ENCODE data around the gene MROH9.
A peak's percentile ranks its signal among the peaks of the same experiment; 100 is the strongest.
"Not testable (repeated sequence)": the region's sequence is repeated elsewhere in the genome, so short reads cannot be mapped to it uniquely, and the experiment has no call there.

Gene MROH9, protein sequence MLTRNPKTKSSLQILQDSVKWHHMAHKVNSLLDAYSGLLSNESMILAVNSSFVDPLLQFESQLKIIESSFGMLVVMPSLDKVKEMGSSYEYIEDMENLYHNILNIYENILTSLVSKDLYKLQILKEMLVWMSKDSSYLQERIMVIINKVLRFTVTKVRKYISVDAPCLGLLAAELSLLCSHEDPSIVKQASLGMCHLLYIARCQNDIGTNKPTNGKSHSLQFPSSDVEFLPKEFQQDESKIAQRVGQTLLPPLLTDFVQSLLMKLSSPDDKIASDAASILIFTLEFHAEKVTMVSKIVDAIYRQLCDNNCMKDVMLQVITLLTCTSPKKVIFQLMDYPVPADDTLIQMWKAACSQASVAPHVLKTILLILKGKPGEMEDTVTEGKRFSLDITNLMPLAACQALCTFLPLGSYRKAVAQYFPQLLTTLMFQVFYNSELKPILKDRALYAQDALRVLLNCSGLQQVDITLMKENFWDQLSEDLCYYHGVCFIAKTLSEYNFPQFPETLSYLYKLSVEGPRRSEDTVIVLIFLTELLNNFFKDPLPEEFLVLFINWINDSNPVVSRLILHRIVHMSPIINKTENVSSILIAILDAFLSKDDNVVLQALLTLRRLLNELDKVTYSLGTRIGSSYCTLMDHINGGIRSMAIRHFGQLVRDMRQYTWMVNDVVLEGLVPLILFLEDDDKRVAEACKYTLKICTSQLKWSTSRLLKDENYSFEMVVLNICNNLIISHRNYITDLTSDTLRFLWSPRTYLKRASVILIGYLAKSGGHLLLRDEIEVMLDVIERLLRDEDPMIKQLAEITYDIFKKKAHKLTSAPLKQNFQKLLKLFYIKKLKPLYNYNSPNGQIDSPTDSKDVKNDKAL

DNA sequence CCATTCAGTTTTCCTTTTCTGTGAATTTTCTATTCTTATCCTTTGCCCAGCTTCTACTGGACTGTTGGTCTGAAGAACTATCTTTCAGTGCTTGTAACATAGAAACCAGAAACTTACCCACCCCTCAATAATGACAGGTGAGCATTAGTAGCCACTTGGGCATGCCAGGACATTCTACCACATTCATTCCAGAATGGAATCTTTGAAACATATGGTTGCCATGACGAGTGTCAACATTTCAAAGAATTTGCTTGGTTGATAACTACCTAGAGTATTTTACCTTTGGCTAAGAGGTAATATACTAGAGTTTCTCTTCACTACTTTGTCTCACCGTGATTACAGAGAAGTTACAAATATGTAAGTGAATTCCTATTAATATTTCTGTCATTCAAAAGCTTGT, at the start of gene MROH9:
Gene MROH9 (plus strand): TSS at position 304 of the 400 bp plus-strand sequence. CDS start 10,023 bp downstream, outside the sequence.
- no peak for DNase-seq (ENCODE audit: low spot score)

DNA sequence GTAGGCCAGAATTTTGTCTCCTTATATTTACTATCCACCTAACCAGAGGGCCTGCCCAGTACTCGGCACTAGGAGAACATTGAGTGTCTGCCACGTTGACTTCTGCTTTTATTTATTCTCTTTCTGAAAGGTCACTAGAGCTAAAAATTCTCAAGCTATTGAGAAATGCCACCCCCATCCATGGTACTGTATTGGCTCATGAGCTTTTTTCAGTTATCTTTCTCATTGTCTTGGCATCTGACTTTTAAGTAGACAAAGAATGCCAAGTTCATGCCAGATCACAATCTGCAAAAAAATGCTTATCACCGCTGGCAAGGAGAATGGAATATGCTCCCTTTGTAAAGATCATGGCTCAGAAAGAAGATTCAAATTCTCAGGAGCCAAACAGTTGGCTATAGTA, 49.8 kb upstream of the MROH9 start:
- DNase-seq (ENCODE audit: low spot score) = no peak

DNA sequence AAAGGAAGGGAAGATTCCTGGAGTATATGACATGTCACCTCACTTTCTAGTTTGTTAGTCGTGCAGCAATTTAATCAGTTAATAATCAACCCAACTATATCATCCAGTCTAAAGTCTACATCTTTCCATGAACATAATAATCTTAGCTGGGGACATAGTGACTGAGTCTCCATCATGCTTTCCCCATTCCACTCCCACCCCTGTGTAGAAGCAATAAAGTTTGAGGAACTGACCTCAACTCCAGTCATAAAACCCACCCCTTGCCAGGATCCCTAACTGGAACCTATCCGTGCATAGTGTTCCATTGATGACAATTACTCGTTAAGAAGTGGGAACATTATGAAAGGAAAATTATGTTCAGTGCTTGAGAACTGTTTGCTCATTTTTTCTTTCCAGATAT, 48.9 kb upstream of the MROH9 start:
- no peak for DNase-seq (ENCODE audit: low spot score)

GRCh38 chr1:170887726-170888125, 47.6 kb upstream of the MROH9 start:
- DNase-seq (ENCODE audit: low spot score) = no peak

DNA sequence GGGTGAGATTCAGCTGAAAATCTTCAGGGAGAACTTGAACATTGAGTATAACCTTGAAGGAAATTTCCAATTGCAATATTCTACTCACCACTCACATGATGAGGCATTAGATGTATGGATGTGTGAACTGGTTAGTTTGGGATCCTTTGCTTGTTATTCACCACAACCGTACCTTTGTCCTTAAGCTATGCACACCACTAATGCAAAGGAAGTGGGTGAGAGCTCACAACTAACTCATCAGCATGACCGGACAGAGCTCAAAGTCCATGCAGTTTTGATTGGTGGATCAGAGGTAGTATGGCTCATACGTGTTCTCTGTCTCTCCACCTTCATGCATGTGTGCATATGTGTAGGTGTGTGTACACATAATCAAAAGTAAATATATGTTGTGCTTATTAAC, 43.5 kb upstream of the MROH9 start:
- DNase-seq (ENCODE audit: low spot score) = no peak

DNA sequence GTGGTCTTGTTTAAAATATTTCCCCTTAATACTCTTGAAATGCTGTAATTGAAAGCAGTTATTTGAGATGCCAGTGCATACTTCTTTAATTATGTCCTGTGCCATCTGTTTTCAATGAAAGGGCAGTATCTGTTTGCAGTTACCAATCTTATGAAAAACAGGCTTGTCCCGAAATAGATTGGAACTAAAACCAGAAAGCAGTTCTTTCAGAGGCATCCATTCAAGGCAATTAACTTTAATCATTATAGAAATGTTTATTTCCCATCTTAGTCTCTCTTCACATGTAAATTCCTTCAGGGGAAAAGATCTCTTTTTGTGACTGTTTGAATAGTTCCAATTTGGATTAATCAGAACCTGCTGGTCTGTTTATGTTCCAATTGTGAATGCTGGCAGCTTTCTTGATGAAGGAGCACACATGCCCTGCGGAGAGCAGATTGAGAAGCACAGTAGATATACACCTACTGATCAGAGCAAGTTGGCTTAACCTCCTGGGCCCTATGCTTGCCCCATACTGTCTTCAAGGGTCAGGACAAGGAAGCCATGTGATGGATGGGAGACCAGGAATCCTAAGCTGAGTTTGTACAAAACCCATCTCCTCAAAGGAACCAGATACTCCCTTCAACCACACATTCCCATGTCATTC, 41.6 kb upstream of the MROH9 start:
- DNase-seq (ENCODE audit: low spot score) = no peak

DNA sequence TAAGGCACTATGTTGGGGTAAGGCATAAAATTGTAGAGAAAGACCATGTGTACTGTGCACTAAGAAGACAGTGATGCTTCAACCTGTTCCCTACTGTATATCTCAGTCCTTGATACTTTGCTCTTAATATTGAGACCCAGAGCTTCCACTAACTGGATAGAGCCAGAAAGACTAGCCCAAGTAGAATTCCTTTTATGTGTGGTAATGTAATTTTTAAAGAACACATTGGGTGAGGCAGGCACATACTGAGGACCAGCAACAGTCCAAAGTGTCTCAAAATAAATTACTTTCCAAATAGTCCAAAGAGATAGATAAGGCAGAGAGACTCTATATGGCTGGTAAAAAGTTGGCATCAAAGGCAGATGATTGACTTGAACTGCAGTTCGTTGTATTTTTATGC, 31.4 kb upstream of the MROH9 start:
- DNase-seq (ENCODE audit: low spot score) = no peak

DNA sequence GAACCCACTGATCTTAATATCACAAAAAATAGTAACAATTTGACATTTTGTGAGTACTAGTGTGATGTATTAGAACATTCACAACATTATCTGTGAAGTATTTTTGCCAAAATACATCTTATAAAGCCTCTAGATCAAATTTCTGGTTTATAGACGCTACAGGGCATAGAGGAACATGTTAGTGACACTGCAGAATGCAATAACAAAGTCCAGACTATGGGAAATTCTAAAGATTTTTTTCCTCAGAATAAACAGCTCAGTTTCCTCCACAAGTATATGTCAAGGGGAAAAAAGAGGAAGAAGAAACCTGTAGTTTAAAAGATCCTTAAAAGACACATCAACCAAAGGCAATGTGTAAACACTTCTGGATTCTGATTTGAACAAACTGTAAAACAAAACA, 26.4 kb upstream of the MROH9 start:
- DNase-seq (ENCODE audit: low spot score) = no peak

DNA sequence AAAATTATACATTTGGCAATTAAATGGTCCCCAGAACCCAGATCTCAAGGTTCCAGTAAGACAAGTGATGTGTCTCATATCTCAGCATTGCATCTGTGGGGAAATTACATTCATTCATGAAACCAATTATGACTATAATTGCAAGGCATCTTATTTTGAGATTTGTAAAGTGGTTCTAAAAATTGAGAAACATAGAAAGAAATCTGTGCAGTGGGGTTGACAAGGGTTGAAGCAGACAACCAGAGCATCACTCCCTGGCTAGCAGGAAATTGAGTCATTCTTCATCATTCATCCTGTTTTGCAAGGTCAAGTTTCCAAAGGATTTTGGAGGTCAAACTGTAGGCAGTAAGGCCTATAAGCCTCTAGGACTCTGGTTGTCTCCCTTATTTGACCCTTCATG, 25.1 kb upstream of the MROH9 start:
- DNase-seq (ENCODE audit: low spot score) = peak; percentile 11

DNA sequence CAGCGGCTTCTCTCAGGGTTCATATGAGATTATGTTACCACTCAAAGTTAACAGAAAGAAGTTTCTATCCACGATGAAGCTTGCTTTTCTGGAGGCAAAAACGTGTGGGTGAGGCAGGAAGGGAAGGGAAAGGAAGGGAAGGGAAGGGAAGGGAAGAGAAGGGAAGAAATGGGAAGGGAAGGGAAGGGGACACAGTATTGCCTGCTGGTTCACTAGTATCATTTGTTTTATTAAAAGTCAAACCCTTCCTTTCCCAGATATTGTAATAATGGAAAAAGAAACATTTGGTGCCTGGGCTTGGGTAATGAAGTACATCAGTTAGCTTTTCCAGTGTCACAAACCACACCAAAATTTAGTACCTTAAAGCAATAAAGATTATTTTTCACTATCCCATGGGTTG, 18.0 kb upstream of the MROH9 start:
- no peak for DNase-seq (ENCODE audit: low spot score)

DNA sequence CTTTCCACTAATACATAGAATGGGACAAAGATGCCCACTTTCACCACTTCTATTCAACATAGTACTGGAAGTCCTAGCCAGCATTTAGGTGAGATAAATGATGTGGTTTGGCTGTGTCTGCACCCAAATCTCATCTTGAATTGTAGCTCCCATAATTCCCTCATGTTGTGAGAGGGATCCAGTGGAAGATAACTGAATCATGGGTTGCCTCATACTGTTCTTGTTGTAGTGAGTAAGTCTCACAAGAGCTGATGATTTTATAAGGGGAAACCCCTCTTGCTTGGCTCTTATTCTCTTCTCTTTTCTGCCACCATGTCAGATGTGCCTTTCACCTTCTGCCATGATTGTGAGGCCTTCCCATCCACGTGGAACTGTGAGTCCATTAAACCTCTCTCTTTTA, 10.7 kb upstream of the MROH9 start:
- peak; percentile 33 for DNase-seq (ENCODE audit: low spot score)

GRCh38 chr1:170927955-170928840, 7.1 kb upstream of the MROH9 start:
- no peak for DNase-seq (ENCODE audit: low spot score)

- DNase-seq (ENCODE audit: low spot score) = no peak
Measured at GRCh38 chr1:170929412-170929834, 5.9 kb upstream of the MROH9 start.

GRCh38 chr1:170929835-170930554, 5.3 kb upstream of the MROH9 start:
- peak; percentile 61 for DNase-seq (ENCODE audit: low spot score)

DNA sequence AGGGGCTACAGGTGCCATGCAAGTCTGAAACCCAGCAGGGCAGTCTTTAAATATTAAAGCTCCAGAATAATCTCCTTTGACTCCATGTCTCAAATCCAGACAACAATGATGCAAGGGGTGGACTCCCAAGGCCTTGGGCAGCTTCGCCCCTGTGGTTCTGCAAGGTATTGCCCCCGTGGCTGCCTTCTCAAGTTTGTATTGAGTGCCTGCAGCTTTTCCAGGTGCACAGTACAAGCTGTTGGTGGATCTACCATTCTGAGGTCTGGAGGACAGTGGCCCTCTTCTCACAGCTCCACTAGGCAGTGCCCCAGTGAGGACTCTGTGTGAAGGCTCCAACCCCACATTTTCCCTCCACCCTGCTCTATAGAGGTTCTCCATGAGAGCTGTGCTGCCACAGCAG, 3.7 kb upstream of the MROH9 start:
- no peak for DNase-seq (ENCODE audit: low spot score)

DNA sequence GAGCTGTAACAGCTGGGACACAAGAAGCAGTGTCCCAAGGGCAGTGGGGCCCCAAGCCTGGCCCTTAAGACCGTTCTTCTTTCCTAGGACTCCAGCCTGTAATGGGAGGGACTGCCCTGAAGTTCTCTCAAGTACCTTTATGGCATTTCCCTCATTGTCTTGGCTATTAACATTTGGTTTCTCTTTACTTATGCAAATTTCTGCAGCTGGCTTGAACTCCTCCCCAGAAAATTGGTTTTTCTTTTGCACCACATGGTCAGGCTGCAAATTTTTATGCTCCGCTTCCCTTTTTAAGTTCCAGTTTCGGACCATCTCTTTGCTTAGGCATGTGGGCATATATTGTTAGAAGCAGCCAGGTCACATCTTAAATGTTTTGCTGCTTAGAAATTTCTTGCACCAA, 3.1 kb upstream of the MROH9 start:
- no peak for DNase-seq (ENCODE audit: low spot score)

DNA sequence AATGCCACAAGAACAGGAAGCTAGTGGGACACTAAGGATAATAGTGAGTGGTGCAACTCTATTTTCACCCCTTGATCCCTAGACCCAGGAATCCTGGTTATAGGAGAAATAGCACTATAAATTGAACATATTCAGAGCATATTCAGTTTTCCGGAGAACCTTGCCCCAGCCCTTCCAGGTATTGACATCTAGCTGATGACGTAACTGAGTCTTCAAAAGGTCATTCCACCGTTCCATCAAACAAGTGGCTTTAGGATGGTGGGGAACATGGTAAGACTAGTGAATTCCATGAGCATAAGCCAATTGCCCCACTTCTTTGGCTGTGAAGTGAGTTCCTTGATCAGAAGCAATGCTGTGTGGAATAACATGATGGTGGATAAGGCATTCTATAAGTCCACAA, 2.9 kb downstream of the MROH9 start:
- DNase-seq (ENCODE audit: low spot score) = no peak

DNA sequence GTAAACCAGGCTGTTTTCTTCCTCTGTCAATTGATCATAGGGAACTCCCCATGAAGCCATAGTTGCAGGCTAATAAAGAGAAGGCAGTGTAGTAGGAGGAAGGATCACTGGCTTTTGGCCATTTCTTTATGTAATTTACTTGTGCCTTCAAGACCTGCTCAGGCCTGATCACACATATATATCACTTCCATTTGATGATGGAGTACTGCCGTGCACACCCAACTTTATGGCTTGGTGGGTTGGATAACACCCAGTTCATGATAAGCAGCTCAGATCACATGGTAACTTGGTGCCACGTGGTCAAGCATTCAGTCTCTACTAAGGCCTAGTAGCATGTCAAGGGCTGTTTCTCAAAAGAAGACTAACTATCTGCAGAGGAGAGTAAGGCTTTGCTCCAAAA, 4.1 kb downstream of the MROH9 start:
- no peak for DNase-seq (ENCODE audit: low spot score)

- not testable (repeated sequence) for DNase-seq (ENCODE audit: low spot score)
Measured at GRCh38 chr1:170951744-170952143, 16.4 kb downstream of the MROH9 start.

GRCh38 chr1:170959385-170959784, 24.1 kb downstream of the MROH9 start:
- DNase-seq (ENCODE audit: low spot score) = peak; percentile 42

DNA sequence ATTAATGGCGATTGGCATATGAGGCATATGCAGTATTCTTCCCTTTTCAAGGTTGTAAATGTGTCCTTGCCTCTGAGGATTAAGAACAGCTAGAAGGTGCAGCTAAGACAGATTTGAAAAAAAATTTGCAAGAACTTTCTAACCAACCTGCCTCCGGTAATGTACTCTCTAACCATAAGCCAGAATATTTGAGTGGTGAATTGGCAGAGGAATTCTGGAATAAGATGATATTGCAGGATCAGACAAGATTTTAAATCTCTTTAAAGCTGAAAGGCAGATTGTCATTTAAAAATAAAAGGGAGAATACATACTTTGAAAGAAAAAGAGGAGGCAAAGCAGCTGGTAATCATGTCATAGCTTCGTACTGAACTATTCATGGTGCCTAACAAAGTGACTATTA, 29.2 kb downstream of the MROH9 start:
- DNase-seq (ENCODE audit: low spot score) = no peak

Data from kidney tubule cell (primary cell).